ENCODE data around the gene SEMA4G.

The SEMA4G gene

DNA sequence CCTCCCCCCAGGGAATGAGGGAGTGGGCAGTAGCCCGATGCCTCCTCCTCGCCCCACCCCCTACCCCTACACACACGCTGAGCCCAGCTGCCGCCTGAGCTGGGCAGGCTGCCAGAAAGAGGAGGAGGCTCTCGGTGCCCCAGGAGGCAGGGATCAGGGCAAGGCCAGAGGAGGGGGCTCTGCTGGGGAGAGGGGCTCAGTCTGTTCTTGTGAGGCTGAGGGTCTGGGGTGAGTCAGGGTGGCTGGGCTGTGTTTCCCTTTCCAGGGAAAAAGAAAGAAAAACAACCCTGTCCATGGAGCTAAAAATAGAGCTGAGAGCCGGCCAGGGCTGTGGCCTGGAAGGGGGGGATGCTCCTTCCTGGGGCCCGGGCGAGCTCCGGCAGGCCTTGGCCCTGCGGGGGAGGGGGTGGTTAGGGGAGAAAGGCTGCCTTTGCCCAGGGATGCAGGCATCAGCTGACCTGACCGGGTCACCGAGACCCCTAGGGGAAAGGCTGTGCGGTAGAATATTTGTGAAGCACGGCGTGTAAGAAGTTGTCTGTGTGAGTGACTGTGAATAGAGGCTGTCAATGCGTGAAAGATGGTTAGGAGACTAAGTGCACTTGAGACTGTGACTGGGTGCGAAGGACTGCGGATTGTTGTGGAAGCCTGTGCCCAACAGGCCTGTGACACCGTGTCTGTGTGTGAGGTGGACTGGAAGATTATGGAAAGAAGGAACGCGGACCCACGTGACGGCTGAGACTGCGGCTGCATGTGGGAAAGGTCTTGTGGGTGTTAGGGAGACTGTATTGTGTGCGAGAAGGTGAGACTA, 29.1 kb downstream of the SEMA4G start (continued):
- TF ChIP-seq, protein P1, sequence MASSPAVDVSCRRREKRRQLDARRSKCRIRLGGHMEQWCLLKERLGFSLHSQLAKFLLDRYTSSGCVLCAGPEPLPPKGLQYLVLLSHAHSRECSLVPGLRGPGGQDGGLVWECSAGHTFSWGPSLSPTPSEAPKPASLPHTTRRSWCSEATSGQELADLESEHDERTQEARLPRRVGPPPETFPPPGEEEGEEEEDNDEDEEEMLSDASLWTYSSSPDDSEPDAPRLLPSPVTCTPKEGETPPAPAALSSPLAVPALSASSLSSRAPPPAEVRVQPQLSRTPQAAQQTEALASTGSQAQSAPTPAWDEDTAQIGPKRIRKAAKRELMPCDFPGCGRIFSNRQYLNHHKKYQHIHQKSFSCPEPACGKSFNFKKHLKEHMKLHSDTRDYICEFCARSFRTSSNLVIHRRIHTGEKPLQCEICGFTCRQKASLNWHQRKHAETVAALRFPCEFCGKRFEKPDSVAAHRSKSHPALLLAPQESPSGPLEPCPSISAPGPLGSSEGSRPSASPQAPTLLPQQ (tag by site-specific recombination; IDR thresholded peaks at IDR 0.05) = no peak
- TF ChIP-seq GFI1B (tag by site-specific recombination; IDR thresholded peaks at IDR 0.05) (no peak), ZNF629 (tag by site-specific recombination; IDR thresholded peaks at IDR 0.05) (no peak), ZNF239 (tag by site-specific recombination; IDR thresholded peaks at IDR 0.05) (no peak), ZNF600 (tag by site-specific recombination; IDR thresholded peaks at IDR 0.05) (peak; percentile 99), ZNF791 (tag by site-specific recombination; IDR thresholded peaks at IDR 0.05) (no peak), SP2 (tag by site-specific recombination; IDR thresholded peaks at IDR 0.05) (no peak; the same call in none of the 2 replicates), ZNF350 (tag by site-specific recombination; IDR thresholded peaks at IDR 0.05) (no peak), TRIM28 (IDR thresholded peaks at IDR 0.05; ENCODE audit: borderline replicate concordance, low read length) (0 out of 2 replicates have a peak, but pooled peaks have one; percentile 11), ZNF544 (tag by site-specific recombination; IDR thresholded peaks at IDR 0.05) (no peak), ZNF112 (tag by site-specific recombination; IDR thresholded peaks at IDR 0.05) (no peak), ZNF2 (tag by site-specific recombination; IDR thresholded peaks at IDR 0.05) (no peak; the same call in 1 of the 2 replicates), GLIS1 (tag by site-specific recombination; IDR thresholded peaks at IDR 0.05) (peak; percentile 90), MYNN (tag by site-specific recombination; IDR thresholded peaks at IDR 0.05; ENCODE audit: borderline replicate concordance) (no peak), WT1 (tag by site-specific recombination; IDR thresholded peaks at IDR 0.05) (peak; percentile 79), ZFP37 (tag by site-specific recombination; IDR thresholded peaks at IDR 0.05) (no peak), OVOL3 (tag by site-specific recombination; IDR thresholded peaks at IDR 0.05) (0 out of 2 replicates have a peak, but pooled peaks have one; percentile 4), FEZF1 (tag by site-specific recombination; IDR thresholded peaks at IDR 0.05) (no peak), GLIS2 (tag by site-specific recombination; IDR thresholded peaks at IDR 0.05) (peak; percentile 99), MZF1 (tag by site-specific recombination; IDR thresholded peaks at IDR 0.05; ENCODE audit: borderline replicate concordance) (no peak), SCRT2 (tag by site-specific recombination; IDR thresholded peaks at IDR 0.05) (no peak), ZXDB (tag by site-specific recombination; IDR thresholded peaks at IDR 0.05) (peak; percentile 60; the same call in 1 of the 2 replicates), ZNF10 (tag by site-specific recombination; IDR thresholded peaks at IDR 0.05) (no peak), ZFP69B (tag by site-specific recombination; IDR thresholded peaks at IDR 0.05) (0 out of 2 replicates have a peak, but pooled peaks have one; percentile 13)
- TF ChIP-seq, protein P2, sequence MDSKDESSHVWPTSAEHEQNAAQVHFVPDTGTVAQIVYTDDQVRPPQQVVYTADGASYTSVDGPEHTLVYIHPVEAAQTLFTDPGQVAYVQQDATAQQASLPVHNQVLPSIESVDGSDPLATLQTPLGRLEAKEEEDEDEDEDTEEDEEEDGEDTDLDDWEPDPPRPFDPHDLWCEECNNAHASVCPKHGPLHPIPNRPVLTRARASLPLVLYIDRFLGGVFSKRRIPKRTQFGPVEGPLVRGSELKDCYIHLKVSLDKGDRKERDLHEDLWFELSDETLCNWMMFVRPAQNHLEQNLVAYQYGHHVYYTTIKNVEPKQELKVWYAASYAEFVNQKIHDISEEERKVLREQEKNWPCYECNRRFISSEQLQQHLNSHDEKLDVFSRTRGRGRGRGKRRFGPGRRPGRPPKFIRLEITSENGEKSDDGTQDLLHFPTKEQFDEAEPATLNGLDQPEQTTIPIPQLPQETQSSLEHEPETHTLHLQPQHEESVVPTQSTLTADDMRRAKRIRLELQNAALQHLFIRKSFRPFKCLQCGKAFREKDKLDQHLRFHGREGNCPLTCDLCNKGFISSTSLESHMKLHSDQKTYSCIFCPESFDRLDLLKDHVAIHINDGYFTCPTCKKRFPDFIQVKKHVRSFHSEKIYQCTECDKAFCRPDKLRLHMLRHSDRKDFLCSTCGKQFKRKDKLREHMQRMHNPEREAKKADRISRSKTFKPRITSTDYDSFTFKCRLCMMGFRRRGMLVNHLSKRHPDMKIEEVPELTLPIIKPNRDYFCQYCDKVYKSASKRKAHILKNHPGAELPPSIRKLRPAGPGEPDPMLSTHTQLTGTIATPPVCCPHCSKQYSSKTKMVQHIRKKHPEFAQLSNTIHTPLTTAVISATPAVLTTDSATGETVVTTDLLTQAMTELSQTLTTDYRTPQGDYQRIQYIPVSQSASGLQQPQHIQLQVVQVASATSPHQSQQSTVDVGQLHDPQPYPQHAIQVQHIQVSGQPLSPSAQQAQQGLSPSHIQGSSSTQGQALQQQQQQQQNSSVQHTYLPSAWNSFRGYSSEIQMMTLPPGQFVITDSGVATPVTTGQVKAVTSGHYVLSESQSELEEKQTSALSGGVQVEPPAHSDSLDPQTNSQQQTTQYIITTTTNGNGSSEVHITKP (tag by site-specific recombination; IDR thresholded peaks at IDR 0.05) = no peak; the same call in 1 of the 2 replicates
- TF ChIP-seq, protein P3, sequence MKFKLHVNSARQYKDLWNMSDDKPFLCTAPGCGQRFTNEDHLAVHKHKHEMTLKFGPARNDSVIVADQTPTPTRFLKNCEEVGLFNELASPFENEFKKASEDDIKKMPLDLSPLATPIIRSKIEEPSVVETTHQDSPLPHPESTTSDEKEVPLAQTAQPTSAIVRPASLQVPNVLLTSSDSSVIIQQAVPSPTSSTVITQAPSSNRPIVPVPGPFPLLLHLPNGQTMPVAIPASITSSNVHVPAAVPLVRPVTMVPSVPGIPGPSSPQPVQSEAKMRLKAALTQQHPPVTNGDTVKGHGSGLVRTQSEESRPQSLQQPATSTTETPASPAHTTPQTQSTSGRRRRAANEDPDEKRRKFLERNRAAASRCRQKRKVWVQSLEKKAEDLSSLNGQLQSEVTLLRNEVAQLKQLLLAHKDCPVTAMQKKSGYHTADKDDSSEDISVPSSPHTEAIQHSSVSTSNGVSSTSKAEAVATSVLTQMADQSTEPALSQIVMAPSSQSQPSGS (tag by site-specific recombination; IDR thresholded peaks at IDR 0.05; ENCODE audit: low read depth) = no peak
- TF ChIP-seq, protein P4, sequence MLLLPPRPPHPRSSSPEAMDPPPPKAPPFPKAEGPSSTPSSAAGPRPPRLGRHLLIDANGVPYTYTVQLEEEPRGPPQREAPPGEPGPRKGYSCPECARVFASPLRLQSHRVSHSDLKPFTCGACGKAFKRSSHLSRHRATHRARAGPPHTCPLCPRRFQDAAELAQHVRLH (tag by site-specific recombination; IDR thresholded peaks at IDR 0.05) = no peak
- TF ChIP-seq, protein P5, sequence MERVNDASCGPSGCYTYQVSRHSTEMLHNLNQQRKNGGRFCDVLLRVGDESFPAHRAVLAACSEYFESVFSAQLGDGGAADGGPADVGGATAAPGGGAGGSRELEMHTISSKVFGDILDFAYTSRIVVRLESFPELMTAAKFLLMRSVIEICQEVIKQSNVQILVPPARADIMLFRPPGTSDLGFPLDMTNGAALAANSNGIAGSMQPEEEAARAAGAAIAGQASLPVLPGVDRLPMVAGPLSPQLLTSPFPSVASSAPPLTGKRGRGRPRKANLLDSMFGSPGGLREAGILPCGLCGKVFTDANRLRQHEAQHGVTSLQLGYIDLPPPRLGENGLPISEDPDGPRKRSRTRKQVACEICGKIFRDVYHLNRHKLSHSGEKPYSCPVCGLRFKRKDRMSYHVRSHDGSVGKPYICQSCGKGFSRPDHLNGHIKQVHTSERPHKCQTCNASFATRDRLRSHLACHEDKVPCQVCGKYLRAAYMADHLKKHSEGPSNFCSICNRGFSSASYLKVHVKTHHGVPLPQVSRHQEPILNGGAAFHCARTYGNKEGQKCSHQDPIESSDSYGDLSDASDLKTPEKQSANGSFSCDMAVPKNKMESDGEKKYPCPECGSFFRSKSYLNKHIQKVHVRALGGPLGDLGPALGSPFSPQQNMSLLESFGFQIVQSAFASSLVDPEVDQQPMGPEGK (tag by site-specific recombination; IDR thresholded peaks at IDR 0.05) = peak; percentile 93; the same call in 1 of the 2 replicates
- TF ChIP-seq, protein P6, sequence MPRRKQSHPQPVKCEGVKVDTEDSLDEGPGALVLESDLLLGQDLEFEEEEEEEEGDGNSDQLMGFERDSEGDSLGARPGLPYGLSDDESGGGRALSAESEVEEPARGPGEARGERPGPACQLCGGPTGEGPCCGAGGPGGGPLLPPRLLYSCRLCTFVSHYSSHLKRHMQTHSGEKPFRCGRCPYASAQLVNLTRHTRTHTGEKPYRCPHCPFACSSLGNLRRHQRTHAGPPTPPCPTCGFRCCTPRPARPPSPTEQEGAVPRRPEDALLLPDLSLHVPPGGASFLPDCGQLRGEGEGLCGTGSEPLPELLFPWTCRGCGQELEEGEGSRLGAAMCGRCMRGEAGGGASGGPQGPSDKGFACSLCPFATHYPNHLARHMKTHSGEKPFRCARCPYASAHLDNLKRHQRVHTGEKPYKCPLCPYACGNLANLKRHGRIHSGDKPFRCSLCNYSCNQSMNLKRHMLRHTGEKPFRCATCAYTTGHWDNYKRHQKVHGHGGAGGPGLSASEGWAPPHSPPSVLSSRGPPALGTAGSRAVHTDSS (tag by site-specific recombination; IDR thresholded peaks at IDR 0.05) = no peak

All from HEK293 (cell line).